Stomach (tissue), 4 donors: ENCODE results near the gene EME1.

ENCODE experiments used
- EP300 ChIP-seq: sonication (generic); formaldehyde crosslinking; IDR thresholded peaks from one replicate; pipeline ENCODE4 v1.6.1; 2017; ENCODE audit warnings: antibody characterized with exemption
- POLR2A ChIP-seq, 4 donors: fragments of 450-650 bp; IDR thresholded peaks; one replicate each; pipeline ENCODE4 v1.6.1; 2016; ENCODE audit warnings: antibody characterized with exemption in 4 of 4, control low read depth in 2 of 4, mild to moderate bottlenecking in 1 of 4, moderate library complexity in 1 of 4
- POLR2AphosphoS5 ChIP-seq, 3 donors: sonication (generic); formaldehyde crosslinking; IDR thresholded peaks; one replicate each; pipeline ENCODE4 v1.6.1; 2016; ENCODE audit warnings: antibody characterized with exemption in 3 of 3
- TF ChIP-seq, protein P1 (sequence below), 7 experiments: fragments of 450-650 bp in 4 of 7; fragments of 200-600 bp in 3 of 7; sonication (generic) in 3 of 7; IDR thresholded peaks; one replicate each; pipeline ENCODE4 v1.5.1; 2016 to 2019; ENCODE audit warnings: antibody characterized with exemption in 7 of 7, control low read depth in 2 of 7, mild to moderate bottlenecking in 1 of 7

GRCh38 chr17:50423553-50424159 lies 50.6 kb downstream of the EME1 start:
- TF ChIP-seq POLR2AphosphoS5 (IDR thresholded peaks at IDR 0.05) = no peak
- TF ChIP-seq, protein P1, sequence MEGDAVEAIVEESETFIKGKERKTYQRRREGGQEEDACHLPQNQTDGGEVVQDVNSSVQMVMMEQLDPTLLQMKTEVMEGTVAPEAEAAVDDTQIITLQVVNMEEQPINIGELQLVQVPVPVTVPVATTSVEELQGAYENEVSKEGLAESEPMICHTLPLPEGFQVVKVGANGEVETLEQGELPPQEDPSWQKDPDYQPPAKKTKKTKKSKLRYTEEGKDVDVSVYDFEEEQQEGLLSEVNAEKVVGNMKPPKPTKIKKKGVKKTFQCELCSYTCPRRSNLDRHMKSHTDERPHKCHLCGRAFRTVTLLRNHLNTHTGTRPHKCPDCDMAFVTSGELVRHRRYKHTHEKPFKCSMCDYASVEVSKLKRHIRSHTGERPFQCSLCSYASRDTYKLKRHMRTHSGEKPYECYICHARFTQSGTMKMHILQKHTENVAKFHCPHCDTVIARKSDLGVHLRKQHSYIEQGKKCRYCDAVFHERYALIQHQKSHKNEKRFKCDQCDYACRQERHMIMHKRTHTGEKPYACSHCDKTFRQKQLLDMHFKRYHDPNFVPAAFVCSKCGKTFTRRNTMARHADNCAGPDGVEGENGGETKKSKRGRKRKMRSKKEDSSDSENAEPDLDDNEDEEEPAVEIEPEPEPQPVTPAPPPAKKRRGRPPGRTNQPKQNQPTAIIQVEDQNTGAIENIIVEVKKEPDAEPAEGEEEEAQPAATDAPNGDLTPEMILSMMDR (IDR thresholded peaks at IDR 0.05) = no peak
- no peak for TF ChIP-seq POLR2A (IDR thresholded peaks at IDR 0.05)
- TF ChIP-seq EP300 = no peak
